ENCODE results near the gene QRICH1. TPM values are rescaled to one million over a fixed set of nuclear protein-coding genes. Genes with fewer than 3 reads are reported as not detected.

Gene QRICH1
- polyA plus RNA-seq, 12 donors: 46.8 to 246 (median 61.4) TPM

DNA sequence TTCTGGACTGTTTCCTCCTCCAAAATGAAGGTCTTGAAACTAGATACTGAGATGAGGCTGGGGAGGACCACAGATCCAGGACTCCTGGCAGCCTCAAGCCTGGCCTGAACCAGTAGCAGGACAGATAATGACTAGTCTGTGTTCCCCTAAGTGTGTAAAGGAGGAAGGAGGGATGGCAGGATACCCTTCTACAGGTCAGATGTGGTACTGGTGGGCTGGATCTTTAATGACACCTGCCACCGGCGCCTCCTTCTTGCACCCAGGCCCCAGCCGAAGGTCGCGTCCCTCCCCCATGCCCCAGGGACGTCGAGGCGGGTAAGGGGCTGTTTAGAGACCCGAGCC is 26.2 kb upstream of the QRICH1 start:
- DNase-seq: no peak

DNA sequence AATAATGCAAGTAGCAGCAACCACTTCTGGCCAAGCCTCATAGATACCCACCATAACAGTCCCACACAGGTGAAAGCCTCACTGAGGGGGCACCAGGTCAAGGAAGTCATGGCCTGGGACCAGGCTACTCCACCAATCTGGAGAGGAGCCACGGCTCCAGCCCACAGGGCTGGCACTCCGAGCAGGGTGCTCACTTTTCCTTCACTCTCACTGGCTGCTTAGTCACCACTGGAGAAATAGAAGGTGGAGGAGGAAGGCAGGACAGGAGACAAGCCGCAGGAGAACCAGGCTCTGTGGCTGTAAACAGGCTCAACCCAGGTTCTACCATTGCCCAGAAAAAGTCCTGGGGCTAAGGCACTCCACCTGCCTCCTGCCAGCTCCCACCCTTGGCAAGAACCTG is 25.6 kb upstream of the QRICH1 start:
- no peak for DNase-seq

DNA sequence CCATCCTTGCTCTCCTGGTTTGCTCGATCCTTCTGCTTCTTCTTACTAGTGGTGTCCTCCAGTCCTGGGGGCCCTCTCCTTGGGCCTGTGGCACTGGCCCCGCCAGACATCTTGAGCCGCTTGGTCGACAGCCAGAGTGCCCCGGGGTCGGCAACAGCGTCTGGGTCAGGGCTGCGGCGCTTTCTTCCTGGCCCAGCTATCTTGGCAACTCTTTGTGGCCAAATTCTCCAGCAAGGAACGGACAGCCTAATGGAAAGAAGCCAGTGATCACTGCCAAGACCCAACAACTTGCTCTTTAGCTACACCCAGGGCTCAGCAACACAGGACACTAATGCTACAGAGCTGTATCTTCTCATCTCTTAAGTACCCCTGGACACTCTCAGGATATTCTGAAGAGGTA is 25.2 kb upstream of the QRICH1 start:
- no peak for DNase-seq

DNA sequence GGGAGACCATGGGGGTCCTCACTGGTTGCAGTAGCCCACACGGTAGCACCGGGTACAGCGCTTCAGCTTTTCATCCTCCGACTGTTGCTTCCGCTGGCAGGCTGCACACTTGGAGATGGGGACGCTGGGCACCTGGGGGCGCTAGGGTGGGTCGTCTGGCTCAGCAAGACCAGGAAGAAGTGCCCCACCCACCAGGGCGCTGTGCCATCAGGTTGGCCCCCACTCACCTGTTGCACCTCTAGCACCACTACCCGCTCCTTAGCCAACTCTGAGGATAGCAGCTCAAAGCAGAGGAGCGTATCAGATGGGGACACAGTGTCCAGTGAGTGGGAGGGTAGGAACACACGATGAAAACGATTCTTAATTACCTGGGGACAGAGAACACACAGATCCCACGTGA is 18.4 kb upstream of the QRICH1 start:
- DNase-seq: no peak

DNA sequence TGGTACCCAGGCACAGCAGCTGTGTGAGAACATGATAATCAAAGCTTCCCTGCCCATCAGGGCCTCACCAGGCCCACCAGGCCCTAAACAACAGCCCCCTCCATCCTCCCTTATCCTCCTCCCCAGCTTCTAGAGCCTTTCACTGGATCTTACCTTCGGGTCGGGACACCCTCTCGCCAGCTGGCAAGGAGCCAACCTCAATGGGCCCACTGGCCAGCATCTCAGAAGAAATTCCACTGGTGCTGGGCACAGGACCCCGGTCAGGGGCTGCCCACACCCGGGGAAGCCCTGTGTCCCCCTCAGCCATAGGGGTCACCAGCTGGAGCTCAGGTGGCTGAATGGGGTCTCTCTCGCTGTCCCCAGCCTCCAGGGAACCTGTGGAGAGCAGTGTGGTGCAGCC is 17.5 kb upstream of the QRICH1 start:
- no peak for DNase-seq

DNA sequence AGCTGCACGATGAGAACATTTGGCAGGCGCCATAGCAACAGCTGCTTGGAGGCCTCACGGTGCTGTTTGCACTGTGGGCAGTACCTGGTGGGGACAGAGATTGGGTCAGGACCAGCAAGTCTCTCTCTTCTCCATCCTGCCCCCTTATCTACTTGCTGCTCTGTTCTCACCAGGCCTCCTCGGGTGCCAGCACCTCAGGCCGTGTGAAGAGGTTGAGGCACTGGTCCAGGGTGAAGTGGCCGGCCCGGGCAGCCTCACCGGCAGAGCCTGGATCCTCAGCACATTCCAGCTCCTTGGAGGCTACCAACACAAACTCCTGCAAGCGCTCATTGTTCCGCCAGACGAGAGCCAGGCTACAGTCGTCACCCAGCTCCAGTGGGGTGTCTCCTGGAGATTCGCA is 16.9 kb upstream of the QRICH1 start:
- DNase-seq: no peak

DNA sequence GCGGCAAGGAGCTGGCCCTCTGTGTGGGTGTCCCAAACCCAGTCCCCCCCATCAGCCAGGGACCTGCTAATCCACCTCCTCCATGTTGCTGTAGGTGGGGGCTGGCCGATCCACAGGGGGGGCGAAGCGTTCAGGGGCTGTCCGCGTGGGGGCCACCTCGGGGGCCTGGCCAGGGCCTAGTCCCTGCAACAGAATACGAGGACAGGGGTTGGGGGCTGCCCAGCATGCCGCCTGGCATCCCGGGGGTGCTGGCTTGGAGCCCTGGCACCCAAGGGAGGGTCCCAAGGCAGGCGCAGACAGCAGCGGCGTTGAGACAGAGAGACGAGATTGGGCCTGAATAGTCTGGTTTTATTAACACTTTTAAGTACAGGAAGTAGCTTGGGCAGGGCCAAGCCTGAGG is 14.5 kb upstream of the QRICH1 start:
- DNase-seq: no peak

DNA sequence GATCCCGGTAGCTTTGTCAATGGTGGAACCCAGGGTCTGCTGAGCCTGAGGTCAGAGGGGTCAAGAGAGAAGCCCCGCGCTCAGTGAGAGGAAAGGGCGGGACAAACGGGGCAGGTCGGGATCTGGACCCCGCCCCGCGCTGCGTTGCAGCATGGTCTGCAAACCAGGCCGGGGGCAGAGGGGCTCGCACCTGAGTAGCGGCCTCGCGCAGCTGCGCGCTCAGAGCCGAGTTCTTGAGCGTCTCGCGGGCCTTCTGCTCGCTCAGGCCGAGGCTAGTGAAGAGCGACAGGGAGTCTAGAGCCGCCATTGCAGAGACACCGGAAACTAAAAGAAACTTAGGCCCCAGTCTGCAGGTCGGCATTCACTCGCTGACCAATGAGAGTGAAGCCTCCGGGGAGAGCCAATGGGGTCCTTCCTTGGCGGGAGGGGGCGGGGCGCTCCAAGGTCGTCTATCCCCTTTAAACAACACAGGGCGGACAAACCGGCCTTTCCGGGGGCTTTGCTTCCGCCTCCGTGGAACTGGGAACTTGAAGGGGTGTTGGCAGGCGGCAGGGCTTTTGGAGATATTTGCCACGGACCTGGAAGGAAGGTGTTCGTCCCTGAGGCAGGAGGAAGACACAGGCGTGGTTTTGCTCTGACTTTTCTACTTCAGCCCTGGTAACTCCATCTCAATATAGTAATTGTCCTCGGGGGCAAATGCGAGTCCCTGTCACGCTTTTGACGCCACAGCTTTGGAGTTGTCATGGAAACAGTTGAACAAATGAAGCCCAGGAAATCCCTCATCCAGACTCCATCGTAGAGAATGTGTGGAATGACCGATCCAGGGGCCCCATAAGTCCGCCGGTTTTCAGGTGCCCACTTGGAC is 10.8 kb upstream of the QRICH1 start, which contains the start of gene QARS1:
Gene QARS1, minus strand, starts transcription at position 331 of the 865 bp plus-strand sequence. Its CDS starts 24 bp downstream, at position 307.
- peak; percentile 94 for DNase-seq

DNA sequence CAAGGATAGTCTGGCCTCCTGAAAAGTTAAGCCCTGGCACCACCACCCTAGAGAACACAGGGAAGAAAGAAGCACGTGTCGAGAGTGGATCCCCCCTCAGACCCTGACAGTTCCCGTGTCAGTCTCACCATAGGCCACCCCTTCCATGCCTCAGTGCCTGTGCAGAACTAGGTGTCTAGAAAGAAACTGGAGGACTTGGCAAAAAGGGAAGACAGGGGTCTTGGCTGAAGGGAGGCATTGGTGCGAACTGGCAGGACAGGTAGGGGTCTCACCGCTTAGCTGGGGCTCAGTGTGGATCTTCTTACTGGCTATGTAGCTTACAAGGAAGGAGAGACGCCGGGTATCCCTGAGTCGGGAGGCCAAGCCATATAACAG is 10.2 kb upstream of the QRICH1 start:
- no peak for DNase-seq

DNA sequence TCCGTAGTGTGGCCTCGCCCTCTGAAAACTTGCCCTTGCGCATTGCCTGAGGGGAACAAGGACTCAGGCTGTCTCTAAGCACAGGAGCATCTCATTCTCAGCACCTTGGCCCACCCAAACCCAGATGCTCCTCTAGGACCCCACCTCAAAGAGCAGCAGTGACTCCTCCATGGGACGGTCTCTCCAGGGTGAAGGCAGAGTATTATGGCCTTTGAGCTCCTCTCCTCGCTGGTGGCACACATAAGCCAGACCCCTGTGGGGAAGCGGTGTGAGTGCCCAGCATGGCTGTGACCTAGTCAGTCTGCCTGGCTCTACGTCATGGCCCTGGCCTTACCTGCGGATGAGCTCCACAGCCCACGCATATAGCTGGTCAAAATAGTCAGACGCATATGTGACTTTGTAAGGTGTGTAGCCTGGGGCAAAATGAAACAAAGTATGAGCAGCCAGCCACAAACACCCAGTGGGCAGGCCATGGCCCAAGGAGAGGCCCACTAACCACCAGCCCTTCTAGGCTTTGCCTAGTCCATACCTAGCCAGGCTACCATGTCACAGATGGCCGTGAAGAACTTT is 6.3 kb upstream of the QRICH1 start:
- DNase-seq: no peak

DNA sequence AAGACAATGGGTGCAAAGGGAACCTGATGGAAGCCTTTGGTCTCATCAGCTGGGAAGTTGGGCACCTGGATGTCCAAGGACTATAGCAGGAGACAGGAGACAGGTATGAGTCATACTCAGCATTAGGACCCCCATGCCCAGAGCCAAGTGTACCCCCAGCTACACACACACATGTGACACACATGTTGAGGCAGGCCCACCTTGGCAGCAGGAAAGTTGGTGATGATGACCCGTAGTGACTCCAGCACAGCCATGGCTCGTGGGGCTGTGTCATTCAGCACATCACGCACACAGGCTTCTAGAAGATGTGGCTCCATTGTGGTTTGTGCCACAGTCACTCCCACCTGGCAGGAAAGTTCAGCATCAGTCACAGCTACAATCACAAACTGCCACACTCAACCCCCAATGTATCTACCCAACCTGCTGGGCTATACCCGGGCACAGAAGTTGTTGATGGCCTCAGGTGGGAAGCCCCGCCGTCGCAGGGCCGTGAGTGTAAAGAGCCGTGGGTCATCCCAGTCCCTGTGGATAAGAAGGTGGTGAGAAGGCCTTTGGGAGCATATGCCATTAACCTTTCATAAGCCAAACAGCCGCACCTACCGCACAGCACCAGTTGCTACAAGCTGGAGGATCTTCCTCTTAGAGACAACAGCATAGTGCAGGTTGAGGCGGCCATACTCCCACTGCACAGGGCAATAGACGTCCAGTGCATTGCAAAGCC is 5.2 kb upstream of the QRICH1 start:
- no peak for DNase-seq

DNA sequence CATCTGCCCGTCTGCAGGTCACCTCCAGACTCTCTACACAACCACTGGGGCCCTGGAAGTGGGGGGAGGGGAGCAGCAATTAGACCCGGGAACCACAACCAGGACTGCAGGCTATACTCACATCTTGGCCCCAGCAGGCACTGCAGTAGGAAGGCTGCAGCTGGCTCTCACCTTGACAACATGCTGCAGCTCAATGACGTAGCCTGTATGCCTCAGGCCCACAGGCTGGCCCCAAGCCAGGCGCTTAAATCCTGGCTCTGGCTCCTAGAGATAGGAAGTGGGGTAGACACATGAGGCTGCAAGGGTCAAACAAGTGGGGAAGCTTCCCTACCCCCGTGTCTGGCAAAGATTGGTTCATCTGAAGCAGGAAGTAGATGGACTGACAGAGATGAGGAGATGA is 4.6 kb upstream of the QRICH1 start:
- DNase-seq: no peak

DNA sequence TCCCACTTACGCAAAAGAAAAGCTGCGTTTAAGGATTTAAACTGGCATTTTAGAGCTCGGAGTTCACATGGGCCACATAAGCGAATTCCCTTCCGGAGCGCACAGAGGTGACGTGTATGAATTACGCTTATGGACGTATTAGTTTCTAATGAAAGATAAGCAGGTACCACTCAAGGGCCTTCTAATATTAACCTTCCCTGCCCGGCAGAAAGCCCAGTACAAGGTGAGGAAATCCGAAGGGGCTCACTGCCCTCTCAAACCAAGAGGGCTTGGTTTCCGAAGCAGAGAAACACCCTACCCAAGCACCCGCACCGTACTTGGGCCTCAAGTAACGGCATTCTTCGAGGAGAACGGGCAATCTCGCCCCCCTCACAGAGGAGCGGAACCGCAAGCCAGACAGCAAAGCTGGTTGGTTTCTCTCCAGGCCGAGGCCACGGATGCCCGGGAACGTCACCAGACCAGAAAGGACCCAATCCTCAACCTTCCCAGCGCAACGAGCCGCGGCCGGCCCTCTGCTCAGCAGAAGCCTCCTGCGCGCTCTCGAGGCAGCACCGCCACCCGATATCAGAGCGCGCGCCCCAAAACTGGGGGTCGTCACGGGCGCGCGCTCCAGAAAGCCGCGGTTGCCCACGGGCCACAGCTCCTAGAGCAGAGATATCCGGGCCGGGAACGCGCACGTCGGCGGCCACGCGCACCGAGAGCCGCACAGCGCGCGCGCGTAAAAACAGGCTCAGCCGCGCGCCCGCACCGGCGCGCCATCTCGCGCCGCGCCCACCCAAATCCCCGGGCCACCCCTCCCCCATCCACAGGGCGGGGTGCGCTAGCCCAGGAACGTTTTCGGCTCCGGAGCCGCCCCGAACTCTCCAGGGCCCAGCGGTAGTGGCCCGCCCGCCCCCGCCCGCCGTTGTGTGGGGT is 676 bp downstream of the QRICH1 start:
- DNase-seq: peak; percentile 90

DNA sequence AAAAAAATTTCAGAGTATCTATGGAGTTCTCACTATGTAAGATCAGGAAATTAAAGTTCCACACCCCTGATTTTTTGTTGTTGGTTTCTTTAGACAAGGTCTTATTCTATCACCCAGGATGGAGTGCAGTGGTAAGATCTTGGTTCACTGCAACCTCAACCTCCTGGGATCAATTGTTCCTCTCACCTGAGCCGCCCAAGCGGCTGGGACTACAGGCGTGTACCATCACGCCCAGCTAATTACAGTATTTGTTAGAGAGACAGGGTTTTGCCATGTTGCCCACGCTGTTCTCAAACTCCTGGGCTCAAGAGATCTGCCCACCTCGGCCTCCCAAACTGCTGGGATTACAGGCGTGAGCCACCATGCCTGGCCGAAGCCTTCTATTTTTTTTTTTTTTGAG is 12.4 kb downstream of the QRICH1 start:
- no peak for DNase-seq

DNA sequence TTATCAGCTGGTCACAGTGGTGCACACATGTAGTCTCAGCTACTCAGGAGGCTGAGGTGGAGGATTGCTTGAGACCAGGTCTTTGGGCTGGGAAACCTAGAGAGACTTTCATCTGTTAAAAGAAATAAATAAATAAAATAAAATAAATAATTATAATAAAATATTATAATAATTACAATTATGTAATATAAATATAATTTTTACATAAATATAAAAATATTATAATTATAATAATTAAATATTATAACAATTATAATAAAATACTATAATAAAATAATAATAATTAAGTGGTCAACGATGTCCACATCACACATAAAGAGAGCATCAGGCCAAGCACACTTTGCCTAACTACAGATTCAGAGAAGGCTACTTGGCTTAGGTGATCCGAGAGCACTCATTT is 14.6 kb downstream of the QRICH1 start:
- DNase-seq: no peak

DNA sequence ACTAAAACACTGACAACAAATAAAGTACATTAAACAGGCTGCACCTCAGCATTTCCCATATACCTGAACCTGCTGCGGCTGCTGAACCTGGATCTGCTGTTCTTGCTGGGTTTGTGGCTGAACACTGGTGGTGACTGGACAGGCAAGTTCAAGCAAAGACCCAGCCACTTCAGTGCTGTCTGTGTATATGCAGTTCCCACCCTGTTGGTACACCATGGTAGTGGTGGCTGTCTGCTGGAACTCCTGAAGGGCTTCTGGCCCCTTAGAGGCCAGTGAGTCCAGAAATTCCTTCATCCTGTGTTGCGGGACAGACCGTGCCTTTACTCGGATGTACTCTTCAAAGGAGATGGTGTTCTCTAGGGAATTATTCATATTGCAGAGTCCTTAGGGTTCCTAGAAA is 17.2 kb downstream of the QRICH1 start:
- no peak for DNase-seq

DNA sequence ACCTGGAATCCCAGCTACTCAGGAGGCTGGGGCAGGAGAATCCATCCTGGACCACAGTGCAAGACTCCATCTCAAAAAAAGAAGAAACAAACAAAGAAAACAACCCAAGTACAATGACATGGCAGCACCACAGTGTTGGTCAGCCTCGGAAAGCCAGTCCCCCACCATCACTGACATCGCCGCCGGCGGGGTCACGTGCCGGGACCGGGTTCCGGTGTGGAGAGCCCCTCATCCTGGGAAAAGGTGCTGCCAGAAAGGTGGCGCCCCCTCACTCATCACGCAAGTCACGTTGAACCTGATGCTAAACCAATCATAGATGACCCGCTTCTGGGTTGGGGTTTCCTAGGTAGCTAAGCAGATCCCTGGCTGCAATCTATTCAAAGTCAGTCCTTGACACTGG is 17.8 kb downstream of the QRICH1 start:
- DNase-seq: no peak

DNA sequence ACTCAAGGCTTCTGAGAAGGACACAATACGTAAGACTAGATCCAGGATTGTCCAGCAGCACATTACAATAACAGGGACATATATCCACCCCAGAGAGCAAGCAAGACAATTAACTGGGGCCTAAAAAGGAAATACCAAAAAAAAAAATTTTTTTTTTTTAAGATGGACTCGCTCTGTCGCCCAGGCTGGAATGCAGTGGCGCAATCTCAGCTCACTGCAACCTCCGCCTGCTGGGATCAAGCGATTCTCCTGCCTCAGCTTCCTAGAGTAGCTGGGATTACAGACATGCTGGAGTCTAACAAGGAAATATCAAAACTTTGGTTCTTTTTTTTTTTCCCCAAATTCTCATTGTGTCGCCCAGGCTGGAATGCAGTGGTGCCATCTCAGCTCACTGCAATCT is 35.9 kb downstream of the QRICH1 start:
- DNase-seq: no peak

DNA sequence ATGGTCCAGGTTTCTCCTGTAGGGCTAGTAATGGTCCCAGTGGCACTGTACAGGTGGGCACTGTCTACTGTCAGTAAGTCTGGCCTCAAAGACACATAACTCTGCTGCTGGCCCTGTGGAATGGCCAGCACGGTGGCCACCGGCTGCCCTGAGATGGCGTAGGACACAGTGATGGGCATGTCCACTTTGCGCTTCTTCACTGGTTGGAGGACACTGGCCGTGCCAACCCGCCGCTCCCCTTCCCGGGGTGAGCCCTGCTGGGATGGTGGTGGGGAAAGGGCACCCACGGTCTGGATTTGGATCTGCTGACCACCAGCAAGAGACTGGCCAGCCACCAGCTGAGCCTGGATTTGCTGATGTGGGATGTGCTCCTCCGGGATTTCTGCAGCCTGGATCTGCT is 36.6 kb downstream of the QRICH1 start:
- no peak for DNase-seq

DNA sequence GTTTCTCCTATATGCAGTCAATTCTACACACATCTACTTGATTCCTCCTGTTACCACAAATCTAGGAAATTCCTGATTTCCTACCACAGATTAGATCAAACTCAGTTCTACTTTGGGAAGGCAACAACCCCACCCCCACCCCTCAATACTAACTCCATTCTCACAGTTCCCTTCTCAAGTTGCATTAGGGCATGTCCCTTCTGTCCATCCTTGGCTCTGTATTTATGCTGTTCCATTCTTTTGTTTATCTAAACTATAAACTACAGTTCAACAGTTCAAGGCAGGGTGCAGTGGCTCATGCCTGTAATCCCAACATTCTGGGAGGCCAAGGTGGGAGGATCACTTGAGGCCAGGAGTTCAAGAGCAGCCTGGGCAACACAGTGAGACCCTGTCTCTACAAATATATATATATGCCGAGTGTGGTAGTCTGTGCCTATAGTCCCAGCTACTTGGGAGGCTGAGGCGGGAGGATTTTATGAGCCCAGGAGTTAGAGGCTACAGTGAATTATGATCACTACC is 39.5 kb downstream of the QRICH1 start:
- DNase-seq: no peak

DNA sequence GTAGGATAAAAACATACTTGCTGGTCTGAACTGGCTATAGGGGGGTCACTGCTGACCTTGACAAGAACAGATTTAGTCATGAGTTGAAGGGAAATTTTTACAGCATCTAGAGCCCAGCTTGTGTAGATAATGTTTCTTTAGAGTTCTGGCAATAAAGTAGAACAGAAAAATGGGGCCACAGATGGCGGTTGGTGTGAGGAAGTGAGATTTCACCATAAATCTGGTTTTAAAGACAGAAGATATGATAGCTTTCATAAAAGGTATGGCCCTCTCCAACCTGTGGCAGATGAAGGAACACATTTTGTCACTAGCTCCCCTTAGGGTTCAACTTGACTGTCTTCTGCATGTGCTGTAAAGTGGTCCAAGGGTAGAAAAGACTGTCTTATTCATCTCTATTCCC is 40.3 kb downstream of the QRICH1 start:
- no peak for DNase-seq

DNA sequence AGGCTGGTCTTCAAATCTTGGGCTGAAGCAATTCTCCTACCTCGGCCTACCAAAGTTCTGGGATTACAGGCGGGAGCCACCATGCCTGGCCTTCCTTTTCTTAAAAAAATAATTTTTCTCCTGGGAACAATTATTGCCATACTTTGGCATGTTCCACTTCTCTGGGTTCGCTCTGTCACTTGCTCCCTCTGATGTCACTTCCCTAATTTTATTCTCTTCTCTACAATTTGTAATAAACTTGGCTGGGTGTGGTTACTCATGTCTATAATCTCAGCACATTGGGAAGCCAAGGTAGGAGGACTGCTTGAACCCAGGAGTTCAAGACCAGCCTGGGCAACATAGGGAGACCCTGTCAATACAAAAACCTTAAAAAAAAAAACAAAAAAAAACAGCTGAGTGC is 58.6 kb downstream of the QRICH1 start:
- DNase-seq: no peak

All from muscle of arm (tissue), 12 donors.